Stimulated activated naive CD4-positive, alpha-beta T cell treated with Interleukin-2 at 50 U/mL for 16 hours (primary cell): ENCODE results near the gene BEND6.

ENCODE experiments used
- DNase-seq: peaks from one replicate; lab custom pipeline; 2025; lab: John Stamatoyannopoulos, UW

BEND6 gene

GRCh38 chr6:56940977-56941376, 13.9 kb upstream of the BEND6 start:
- no peak for DNase-seq

DNA sequence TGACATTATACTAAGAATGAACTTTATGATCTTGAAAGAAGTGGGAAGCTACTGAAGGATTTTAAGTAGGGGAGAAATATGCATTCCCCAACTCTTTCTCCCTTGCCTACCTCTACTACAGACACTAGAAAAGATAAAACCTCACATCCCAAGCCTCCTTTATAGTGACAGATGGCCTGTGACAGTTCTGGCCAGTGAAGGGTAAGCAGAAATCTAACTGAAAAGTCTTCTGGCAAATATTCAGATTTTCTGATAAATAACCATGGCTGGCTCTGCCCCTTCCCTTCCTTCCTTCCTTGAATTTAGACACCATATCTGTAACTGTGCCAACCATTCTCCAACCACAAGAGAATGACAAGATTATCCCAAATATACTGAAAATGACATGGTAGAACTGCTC, 10.2 kb upstream of the BEND6 start:
- no peak for DNase-seq

- no peak for DNase-seq
Observed at GRCh38 chr6:56946368-56946767, 8.5 kb upstream of the BEND6 start.

DNA sequence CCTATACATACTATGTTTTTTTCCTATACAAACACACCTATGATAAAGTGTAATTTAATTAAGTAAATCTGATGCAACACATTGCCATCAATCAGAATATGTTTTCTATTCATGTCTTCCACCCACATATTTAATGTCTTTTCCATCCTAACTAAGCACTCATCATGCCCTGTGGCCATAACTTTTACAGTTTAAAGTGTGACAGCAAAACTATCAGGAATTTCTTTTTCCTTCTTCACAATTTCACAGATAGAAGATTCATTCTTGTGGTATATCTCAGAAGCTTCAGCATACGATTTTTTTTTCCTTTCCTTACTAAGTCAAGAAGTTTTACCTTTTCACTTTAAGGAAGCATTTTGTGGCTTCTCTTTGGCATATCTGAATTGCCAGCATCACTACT, 7.0 kb upstream of the BEND6 start:
- DNase-seq, result no peak

DNA sequence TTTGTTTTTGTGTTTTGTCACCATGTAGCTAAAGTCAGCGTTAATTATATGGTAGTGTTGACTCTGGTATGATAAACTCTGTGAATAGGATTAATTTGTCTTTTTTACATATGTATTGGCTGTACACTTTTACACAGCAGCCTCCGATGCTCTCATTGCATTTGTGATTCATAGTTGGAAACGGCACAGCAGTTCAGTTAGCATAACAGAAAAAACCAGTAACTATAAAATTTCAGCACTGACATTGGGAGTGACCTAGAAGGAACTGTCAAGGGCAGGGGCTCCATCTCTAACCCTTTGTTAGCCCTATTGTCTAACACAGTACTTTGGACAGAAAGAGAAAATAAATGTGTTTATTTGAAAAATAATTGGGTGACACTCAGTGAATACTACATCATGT, 5.6 kb upstream of the BEND6 start:
- DNase-seq, result no peak

GRCh38 chr6:56949925-56950495, 4.9 kb upstream of the BEND6 start:
- no peak for DNase-seq

- no peak for DNase-seq
Observed at GRCh38 chr6:56951049-56951831, 3.7 kb upstream of the BEND6 start.

GRCh38 chr6:56953597-56954402, 1.1 kb upstream of the BEND6 start:
- DNase-seq, result no peak

GRCh38 chr6:56955171-56956155, 556 bp downstream of the BEND6 start:
- DNase-seq, result peak; percentile 30

- no peak for DNase-seq
Observed at GRCh38 chr6:56956491-56956890, 1.6 kb downstream of the BEND6 start.

DNA sequence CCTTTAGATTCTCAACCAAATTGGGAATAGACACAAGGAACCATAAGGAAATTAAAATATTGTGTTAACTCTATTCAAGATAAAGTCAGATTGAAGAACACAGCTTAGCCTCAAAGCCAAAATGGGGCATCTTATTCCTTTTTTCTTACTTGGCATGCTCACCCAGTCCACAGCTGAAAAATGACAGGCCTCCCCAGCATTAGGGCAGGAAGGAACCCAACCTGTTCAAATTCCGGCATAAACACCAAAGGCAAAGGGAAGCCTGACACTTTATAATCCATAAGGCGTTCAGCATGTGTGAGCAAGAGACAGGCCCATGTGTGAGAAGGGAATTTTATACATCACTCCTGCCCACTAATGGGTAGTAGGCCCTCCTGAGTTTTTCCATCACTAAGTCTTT, 2.9 kb downstream of the BEND6 start:
- DNase-seq, result no peak

DNA sequence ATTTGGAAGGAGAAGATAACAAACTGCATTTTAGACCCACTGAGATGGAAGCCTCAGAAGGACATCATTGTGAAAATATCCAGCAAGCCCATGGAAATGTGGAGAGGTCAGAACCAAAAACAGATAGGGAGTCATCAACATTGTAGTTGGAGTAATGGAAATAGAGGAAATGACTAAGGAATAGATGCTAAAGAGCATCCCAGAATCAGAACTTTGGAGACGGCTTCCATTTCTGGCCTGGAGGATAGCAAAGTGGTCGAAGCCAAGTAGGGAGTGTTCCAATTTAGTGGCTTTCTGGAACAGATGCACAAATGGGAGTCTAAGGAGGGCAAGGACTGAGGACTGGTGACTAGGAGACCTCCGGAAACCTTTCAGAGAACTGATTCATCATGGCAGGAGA, 3.6 kb downstream of the BEND6 start:
- no peak for DNase-seq

DNA sequence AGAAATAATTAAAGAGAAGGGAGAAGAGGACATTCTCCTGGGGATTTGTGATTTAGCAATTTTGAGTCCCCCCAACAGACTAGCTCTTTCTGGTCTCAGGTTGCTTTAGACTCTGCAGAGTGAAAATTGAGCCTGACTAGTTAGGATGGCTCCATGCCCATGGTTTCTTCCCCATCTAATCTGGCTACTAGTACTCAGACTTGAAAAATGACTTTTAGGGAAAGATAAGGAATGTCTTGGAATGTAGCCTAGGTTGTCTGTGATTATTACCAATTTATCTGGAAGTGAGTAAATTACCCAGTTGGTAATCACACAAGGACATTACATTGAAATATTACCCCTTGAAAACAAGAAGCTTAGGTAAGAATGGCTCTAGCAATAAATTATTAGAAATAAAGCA, 4.2 kb downstream of the BEND6 start:
- no peak for DNase-seq

DNA sequence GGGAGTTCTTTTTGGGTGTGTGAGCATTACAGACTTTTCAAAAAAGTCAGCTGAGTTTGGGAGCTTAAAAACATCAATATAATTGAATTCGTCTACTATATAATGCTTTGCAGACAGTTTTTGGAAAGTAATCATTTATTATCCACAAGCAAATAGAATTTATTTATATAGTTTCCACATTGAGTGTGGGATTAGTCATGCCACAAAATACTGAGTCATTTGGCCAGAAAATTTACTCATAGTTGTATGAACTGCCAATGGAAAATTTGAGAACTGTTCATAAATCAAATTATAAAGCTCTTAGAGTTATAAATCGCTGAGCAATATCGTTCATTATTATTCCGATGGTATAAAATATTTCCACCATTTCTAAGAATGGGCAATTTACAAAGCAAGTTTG, 5.0 kb downstream of the BEND6 start:
- no peak for DNase-seq

DNA sequence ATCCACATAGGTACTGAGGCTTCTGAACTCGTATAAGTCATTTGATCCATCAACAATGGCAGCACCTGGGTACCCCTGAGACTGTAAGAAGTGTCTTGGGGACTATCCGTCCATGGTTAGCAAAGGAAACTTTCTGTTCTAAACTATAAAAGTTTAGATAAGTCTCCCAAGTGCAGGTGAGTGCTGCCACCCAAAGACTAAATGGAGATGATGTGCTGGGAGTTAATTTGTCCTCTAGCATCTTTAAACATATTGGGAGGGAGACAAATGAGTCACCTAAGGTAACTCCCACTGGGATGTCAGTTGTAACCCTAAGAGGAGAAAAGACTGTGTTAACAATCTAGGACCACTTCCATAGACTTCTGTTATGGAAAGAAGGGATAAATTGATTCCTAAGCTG, 6.2 kb downstream of the BEND6 start:
- no peak for DNase-seq

GRCh38 chr6:56962441-56962840, 7.5 kb downstream of the BEND6 start:
- no peak for DNase-seq

GRCh38 chr6:56963043-56963442, 8.1 kb downstream of the BEND6 start:
- no peak for DNase-seq

DNA sequence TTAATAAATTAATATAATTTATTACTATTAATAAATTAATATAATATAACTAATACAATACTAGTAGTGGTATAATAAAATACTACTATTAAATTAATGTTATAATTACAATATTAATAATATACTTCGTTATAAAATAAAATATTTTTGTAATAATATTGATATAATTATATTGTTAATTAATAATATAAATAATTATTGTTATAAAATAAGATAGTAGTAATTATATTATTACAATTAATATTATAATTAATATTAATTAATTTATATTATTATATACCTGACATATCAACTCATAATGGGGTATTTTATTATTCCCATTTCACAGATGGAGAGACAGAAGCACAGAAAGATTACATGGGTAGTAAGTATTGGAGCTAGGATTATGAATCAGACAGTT, 8.9 kb downstream of the BEND6 start:
- no peak for DNase-seq

DNA sequence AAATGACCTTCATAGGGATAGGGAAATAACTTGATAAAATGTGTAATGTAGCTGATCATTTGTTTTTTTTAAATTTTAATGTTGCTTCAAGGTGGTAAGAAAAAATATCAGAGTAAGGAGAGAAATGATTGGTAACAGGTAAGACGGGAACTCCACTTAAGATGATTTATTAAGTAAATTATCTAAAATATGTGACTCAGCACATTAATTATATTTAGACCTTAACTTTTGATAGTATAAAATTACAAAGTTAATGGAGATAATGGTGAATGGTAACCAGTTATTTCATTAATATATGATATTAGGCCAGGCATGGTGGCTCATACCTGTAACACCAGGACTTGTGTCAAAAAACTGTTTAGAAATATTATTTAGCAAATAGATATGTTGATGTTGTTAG, 10.2 kb downstream of the BEND6 start:
- no peak for DNase-seq

DNA sequence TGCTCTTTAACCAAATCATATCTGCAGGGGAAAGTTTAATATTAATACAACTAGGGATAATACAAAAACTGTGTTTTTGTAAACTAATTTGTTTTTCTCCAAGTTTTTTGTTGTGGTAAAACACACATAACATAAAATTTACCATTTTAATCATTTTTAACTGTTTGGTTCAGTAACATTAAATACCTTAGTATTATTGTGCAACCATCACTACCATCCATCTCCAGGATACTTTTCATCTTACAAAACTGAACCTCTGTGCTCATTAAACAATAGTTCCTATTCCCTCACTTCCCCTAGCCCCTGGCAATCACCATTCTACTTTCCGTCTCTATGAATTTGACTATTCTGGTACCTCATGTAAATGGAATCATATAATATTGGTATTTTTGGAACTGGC, 15.9 kb downstream of the BEND6 start:
- DNase-seq, result no peak

DNA sequence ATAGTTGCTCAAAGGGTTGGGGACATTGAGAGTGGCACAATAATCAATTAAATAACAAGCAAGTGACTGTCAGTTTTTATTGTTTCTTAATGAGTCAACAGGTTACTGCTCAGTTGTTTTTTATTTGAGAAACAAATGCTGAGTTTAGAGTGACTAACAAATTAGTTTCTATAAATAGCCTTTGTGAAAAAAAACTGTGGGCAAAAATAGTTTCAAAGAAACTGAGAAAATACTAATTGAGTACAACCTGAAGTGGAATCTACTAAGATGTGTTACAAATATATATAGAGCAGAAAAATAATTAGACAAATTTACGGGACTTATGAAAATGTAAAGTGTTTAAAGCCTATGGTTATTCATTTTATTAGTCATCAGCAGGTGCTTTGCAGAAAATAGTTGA, 22.3 kb downstream of the BEND6 start:
- no peak for DNase-seq

DNA sequence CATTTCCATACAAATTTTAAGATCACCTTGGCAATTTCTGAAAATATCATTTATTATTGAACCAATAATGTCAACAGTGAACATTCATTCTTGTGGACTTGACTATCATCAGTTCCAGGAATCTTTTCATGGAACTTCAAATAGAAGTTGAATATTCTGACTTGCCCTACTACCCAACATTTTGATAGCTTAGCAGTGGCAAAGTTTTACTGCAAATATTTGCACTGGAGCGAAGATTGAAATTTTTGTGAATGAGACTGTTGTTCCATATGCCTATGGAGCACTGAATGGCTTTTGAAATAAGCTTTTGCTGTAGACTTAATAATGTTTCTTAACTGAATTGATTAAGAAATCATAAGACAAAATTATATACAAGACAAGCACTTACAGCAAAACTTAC, 23.6 kb downstream of the BEND6 start:
- DNase-seq, result no peak
